Activated T-helper 17 cell treated with anti-CD3 and anti-CD28 coated beads, Interleukin-2, amount 50 U/mL, for 72 hours (primary cell): Measurements from ENCODE around the gene LIMCH1. TPM values are rescaled to one million over a fixed set of nuclear protein-coding genes. Genes with fewer than 3 reads are reported as not detected.
"Not testable (repeated sequence)": the region's sequence is repeated elsewhere in the genome, so short reads cannot be mapped to it uniquely, and the experiment has no call there.

Experiments used
- ATAC-seq: fragments of 150-1000 bp; cut with Tn5 transposase; replicated peaks from 2 replicates; pipeline ENCODE4 v1.10.0; 2021; ENCODE audit warnings: mild to moderate bottlenecking, moderate library complexity
- H3K27ac Mint-ChIP-seq: one replicate; pipeline ENCODE4 v1.8.0; 2022; ENCODE audit warnings: mixed read lengths
- H3K27me3 Mint-ChIP-seq: one replicate; pipeline ENCODE4 v1.8.0; 2022; ENCODE audit warnings: mixed read lengths
- H3K36me3 Mint-ChIP-seq: one replicate; pipeline ENCODE4 v1.8.0; 2022; ENCODE audit warnings: low read depth, mild to moderate bottlenecking, mixed read lengths
- H3K4me1 Mint-ChIP-seq: one replicate; pipeline ENCODE4 v1.8.0; 2022; ENCODE audit warnings: mixed read lengths
- H3K4me3 Mint-ChIP-seq: one replicate; pipeline ENCODE4 v1.8.0; 2022; ENCODE audit warnings: mild to moderate bottlenecking, mixed read lengths
- H3K9me3 Mint-ChIP-seq: one replicate; pipeline ENCODE4 v1.8.0; 2022; ENCODE audit warnings: mixed read lengths
- total RNA-seq, 2 donors: library from RNA; stranded (reverse); gene quantifications; one replicate each; pipeline ENCODE4 v1.2.3, GENCODE V29; 2022

Gene LIMCH1
- total RNA-seq, 2 donors from 2014 or later, result not detected

- no peak for ATAC-seq
- no peaks in the 10 kb centered on the region for H3K36me3 Mint-ChIP-seq
- peaks cover 17% of the 10 kb centered on the region for H3K27me3 Mint-ChIP-seq
- no peaks in the 10 kb centered on the region for H3K4me1 Mint-ChIP-seq
- peaks cover 9% of the 10 kb centered on the region for H3K9me3 Mint-ChIP-seq
- no peak overlapping the region for H3K4me3 Mint-ChIP-seq
- no peak overlapping the region for H3K27ac Mint-ChIP-seq
Observed at GRCh38 chr4:41727861-41728572, 190.1 kb downstream of the LIMCH1 start.

DNA sequence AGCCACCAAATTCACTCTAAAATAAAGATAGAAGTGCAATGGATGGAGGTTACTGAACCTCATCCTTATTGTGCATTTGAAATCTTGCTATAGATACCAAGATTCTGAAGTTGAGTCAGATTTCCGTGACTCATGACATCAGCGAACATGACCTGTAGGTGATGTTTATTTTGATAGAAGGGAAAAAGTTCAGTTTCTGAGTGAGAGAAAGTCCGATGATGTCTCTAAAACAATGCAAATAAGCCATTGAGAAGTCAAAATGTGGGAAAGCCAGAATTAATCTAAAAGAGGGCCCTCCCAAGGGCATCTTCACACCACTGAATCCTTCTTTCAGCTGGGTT is 190.6 kb downstream of the LIMCH1 start:
- Mint-ChIP-seq H3K27me3 (peaks cover 17% of the 10 kb centered on the region), H3K4me1 (no peaks in the 10 kb centered on the region), H3K9me3 (peaks cover 9% of the 10 kb centered on the region), H3K27ac (no peak overlapping the region), H3K4me3 (no peak overlapping the region), H3K36me3 (no peaks in the 10 kb centered on the region)
- peak; percentile 16 for ATAC-seq

DNA sequence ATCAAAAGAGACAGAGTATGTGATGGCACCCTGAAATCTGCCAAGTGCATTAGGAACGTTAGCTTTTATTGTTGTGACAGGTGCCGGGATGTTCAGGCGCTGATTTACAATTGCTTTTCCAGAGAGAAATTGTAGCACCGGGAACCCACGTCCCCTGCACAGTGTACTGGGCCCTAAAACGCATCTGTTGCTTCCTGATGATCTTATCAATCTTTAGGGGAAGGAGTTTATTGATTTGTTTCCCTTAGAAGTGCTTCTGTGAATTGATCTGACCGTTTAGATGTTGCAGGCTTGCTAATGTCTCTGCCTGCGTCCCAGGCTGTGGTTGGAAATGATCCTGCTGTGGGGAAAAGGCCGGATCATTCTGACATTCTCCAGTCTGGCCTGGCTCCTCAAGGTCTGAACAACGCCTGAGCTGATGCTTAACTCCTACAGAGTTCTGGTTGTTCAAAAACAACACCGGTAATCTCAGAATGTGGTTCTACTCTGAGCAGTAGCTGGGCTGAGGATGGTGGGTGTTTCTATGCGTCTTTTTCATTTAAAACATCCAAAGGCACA is 193.7 kb downstream of the LIMCH1 start:
- no peaks in the 10 kb centered on the region for H3K36me3 Mint-ChIP-seq
- no peaks in the 10 kb centered on the region for H3K4me1 Mint-ChIP-seq
- no peak overlapping the region for H3K27ac Mint-ChIP-seq
- ATAC-seq, result no peak
- H3K9me3 Mint-ChIP-seq, result no peaks in the 10 kb centered on the region
- H3K27me3 Mint-ChIP-seq, result peaks cover 20% of the 10 kb centered on the region
- H3K4me3 Mint-ChIP-seq, result no peak overlapping the region

DNA sequence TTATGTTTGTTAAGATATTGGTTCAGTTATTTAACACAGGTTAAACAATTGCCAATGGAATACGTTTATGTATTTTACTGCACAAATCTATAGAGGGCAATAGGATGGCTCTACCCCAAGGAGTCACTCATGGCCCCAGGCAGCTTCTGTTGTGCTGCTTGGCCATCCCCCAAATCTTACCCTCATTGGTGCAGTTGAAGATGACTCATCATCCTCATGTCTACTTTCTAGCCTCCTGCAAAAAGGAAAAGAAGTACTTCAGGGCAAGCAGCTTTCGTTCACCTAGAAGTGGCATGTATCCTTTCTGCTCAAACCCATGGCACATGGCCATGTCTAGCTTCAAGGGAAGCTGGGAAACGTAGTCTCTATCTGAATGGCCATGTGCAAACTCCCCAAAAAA is 196.4 kb downstream of the LIMCH1 start:
- Mint-ChIP-seq H3K9me3 (peaks cover 3% of the 10 kb centered on the region), H3K27me3 (peaks cover 16% of the 10 kb centered on the region), H3K36me3 (no peaks in the 10 kb centered on the region), H3K27ac (no peak overlapping the region), H3K4me3 (no peak overlapping the region), H3K4me1 (no peaks in the 10 kb centered on the region)
- no peak for ATAC-seq

- not testable (repeated sequence) for H3K9me3 Mint-ChIP-seq, H3K36me3 Mint-ChIP-seq, ATAC-seq
Observed at GRCh38 chr4:41737491-41737890, 199.5 kb downstream of the LIMCH1 start.

DNA sequence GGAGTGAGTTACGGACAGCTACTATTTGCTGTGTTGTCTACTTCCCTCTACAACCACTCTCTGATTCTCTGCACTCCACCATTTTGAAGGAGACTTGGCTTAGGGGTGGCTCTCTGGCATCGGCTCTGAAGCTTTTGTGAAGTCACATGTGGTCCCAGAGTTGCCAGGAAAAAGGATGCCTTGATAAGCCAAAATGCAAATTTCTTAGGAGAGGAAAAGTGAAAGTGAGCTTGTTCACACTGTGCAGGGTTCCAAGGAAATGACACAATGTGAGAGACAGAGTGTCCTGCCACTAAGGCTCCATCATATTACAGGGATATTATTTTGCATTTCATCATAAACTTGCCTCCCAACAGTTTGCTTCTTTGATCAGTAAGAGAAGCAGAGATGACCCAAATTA is 203.4 kb downstream of the LIMCH1 start:
- no peak for ATAC-seq
- Mint-ChIP-seq H3K9me3 (peaks cover 7% of the 10 kb centered on the region), H3K4me1 (no peaks in the 10 kb centered on the region), H3K36me3 (peaks cover 5% of the 10 kb centered on the region), H3K4me3 (no peak overlapping the region), H3K27me3 (peaks cover 31% of the 10 kb centered on the region), H3K27ac (no peak overlapping the region)

More at GRCh38 chr4:41737491-41737890, 199.5 kb downstream of the LIMCH1 start:
- peaks cover 21% of the 10 kb centered on the region for H3K27me3 Mint-ChIP-seq
- not testable (repeated sequence) for H3K4me1 Mint-ChIP-seq, H3K4me3 Mint-ChIP-seq, H3K27ac Mint-ChIP-seq

DNA sequence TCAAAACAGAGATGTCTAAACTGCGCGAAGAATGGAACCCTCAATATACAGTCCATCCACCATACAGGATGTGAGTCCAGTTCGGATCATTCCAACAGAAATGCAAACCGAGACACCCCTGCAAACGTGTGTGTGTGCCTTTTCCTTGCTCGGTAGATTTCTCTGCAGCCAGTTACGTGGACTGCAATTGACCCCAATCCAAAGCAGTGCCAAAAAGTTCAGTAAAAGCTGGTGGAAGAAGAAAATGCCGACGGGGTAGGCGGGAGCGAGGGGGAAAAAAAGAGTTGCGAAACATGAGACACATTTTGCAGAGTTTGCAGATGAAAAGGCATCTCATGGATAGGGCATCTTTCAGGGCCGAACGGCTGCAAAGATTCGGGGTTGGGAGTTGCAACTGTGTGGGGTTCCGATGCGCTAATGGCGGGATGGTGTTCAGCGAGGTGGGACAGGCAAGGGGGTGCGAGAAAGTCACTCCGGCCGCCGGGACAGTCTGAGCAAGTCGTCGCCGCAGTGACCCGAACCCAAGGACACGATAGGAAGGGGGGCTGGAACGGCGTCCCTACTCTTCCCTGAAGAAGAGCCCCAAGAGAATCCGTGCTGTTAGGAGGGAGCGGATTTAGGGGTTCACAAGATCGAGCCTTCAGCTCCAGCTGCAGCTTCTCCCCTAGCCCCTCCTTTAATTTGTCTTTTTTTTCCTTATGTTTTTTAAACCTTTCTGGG is 206.8 kb downstream of the LIMCH1 start:
- H3K9me3 Mint-ChIP-seq, result peaks cover 4% of the 10 kb centered on the region
- H3K36me3 Mint-ChIP-seq, result peaks cover 5% of the 10 kb centered on the region
- H3K4me3 Mint-ChIP-seq, result no peak overlapping the region
- no peak for ATAC-seq
- H3K27ac Mint-ChIP-seq, result no peak overlapping the region
- H3K27me3 Mint-ChIP-seq, result peaks cover 56% of the 10 kb centered on the region
- no peaks in the 10 kb centered on the region for H3K4me1 Mint-ChIP-seq

DNA sequence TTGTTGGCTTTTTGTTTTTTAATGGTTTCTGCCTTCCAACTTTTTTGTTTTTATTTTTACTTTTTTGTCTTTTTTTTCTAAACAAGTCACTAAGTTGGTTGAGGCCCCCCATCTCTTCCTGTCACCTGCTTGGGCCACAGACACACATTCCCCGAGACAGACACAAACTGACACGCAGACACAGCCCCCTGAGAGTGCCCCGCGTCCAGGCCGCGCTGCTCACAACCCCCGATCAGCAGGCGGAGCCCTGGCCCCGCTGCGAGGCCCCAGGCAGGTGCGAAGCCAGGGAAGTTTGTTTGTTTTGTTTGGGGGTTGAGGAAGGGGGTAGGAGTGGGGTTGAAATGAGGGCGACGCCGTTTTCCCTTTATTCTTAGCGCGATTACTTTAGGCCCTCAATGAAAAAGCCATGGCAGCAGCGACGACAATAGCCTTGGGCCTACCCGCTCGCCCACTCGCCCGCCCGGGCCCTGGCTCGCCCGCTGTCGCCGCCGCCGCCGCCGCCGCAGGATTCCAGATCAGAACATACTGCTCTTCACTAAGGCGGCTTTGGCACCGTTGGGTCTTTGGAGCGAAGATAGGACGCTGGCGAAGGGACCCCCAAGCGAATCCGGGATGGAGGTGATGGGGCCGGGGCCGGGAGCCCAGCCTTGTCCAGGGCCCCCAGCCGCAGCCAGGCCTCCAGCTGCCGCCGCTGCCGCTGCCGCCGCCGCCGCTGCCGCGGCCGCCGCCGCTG is 207.5 kb downstream of the LIMCH1 start:
- Mint-ChIP-seq H3K27me3 (peaks cover 57% of the 10 kb centered on the region), H3K9me3 (peaks cover 4% of the 10 kb centered on the region), H3K4me1 (no peaks in the 10 kb centered on the region), H3K36me3 (peaks cover 5% of the 10 kb centered on the region), H3K4me3 (no peak overlapping the region), H3K27ac (no peak overlapping the region)
- ATAC-seq, result no peak

DNA sequence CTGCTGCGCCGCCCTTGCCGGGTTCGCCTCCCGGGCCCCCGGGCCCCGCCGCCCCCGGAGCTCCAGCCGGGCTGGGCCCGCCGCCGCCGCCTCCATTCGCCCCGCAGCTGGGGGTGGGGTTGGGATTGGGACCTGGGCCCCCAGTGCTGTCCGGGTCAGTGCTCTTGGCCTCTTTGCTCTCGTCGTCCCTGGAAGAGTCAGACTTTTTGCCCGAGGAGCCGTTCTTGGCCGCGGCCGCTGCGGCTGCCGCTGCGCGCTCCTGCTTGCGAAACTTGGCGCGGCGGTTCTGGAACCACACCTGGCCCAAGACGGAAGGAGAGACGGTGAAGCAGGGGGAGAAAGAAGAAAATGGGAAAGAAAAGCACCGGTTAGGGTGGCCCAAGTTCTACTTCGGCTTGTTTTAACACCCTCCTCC is 208.1 kb downstream of the LIMCH1 start:
- no peak overlapping the region for H3K27ac Mint-ChIP-seq
- H3K9me3 Mint-ChIP-seq, result peaks cover 4% of the 10 kb centered on the region
- H3K4me1 Mint-ChIP-seq, result no peaks in the 10 kb centered on the region
- ATAC-seq, result no peak
- no peak overlapping the region for H3K4me3 Mint-ChIP-seq
- H3K27me3 Mint-ChIP-seq, result peaks cover 59% of the 10 kb centered on the region
- peaks cover 5% of the 10 kb centered on the region for H3K36me3 Mint-ChIP-seq

GRCh38 chr4:41746440-41747229 is 208.7 kb downstream of the LIMCH1 start:
- no peaks in the 10 kb centered on the region for H3K4me1 Mint-ChIP-seq
- no peak overlapping the region for H3K27ac Mint-ChIP-seq
- H3K27me3 Mint-ChIP-seq, result peaks cover 59% of the 10 kb centered on the region
- no peak overlapping the region for H3K4me3 Mint-ChIP-seq
- H3K9me3 Mint-ChIP-seq, result peaks cover 4% of the 10 kb centered on the region
- H3K36me3 Mint-ChIP-seq, result peaks cover 5% of the 10 kb centered on the region
- ATAC-seq, result no peak

- H3K27ac Mint-ChIP-seq, result no peak overlapping the region
- H3K27me3 Mint-ChIP-seq, result peaks cover 62% of the 10 kb centered on the region
- H3K4me3 Mint-ChIP-seq, result no peak overlapping the region
- peaks cover 4% of the 10 kb centered on the region for H3K9me3 Mint-ChIP-seq
- no peak for ATAC-seq
- H3K36me3 Mint-ChIP-seq, result peaks cover 5% of the 10 kb centered on the region
- H3K4me1 Mint-ChIP-seq, result no peaks in the 10 kb centered on the region
Observed at GRCh38 chr4:41747230-41748055, 209.5 kb downstream of the LIMCH1 start.

GRCh38 chr4:41748074-41748570 is 210.2 kb downstream of the LIMCH1 start:
- H3K27ac Mint-ChIP-seq, result no peak overlapping the region
- no peak overlapping the region for H3K4me3 Mint-ChIP-seq
- H3K36me3 Mint-ChIP-seq, result peaks cover 5% of the 10 kb centered on the region
- ATAC-seq, result no peak
- H3K9me3 Mint-ChIP-seq, result peaks cover 4% of the 10 kb centered on the region
- H3K27me3 Mint-ChIP-seq, result peaks cover 66% of the 10 kb centered on the region
- H3K4me1 Mint-ChIP-seq, result no peaks in the 10 kb centered on the region
